22Rv1 (cell line): ENCODE results near the gene SLCO3A1.

Experiments
- CTCF ChIP-seq: fragments of 450-650 bp; IDR thresholded peaks from 2 replicates; pipeline ENCODE4 v1.5.1; 2017; ENCODE audit warnings: mild to moderate bottlenecking
- ZFX ChIP-seq: fragments of 450-650 bp; IDR thresholded peaks from 2 replicates; pipeline ENCODE4 v1.6.1; 2017; ENCODE audit warnings: antibody characterized with exemption, borderline replicate concordance

GRCh38 chr15:91854639-91854990, 1.1 kb downstream of the SLCO3A1 start:
- TF ChIP-seq CTCF (no peak), ZFX (no peak)
